HFF-Myc (cell line): ENCODE measurements around the gene HSD17B14.

Experiments used
- DNase-seq: peaks from one replicate; pipeline ENCODE4 v3.0.0-alpha.2; 2011; ENCODE audit warnings: low read depth; ENCODE audit errors: extremely low read depth
- H3K4me3 ChIP-seq: replicated peaks from 2 replicates; pipeline ENCODE4 v1.5.1; 2011; ENCODE audit warnings: low read depth, mild to moderate bottlenecking, control low read depth, low read length
- TF ChIP-seq, protein P1 (sequence below): IDR thresholded peaks from 2 replicates; pipeline ENCODE4 v1.5.1; 2012; ENCODE audit warnings: mild to moderate bottlenecking, low read depth, low read length, control low read depth; ENCODE audit errors: missing control alignments

The HSD17B14 gene

DNA sequence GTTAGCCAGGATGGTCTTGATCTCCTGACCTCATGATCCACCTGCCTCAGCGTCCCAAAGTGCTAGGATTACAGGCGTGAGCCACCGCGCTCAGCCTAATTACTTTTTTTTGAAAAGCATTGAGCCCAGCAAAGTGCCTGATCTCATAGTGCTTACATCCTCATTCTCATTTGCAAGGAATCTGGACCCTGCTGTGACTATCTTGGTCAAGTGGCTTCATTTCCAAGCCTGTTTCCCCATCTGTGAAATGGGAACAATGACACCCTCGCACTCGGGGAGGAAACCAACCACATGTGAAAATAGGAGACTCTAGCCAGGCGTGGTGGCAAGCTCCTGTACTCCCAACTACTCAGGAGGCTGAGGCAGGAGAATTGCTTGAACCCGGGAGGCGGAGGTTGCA is 33.8 kb upstream of the HSD17B14 start:
- no peak for DNase-seq
- H3K4me3 ChIP-seq: no peak overlapping the region
- TF ChIP-seq, protein P1, sequence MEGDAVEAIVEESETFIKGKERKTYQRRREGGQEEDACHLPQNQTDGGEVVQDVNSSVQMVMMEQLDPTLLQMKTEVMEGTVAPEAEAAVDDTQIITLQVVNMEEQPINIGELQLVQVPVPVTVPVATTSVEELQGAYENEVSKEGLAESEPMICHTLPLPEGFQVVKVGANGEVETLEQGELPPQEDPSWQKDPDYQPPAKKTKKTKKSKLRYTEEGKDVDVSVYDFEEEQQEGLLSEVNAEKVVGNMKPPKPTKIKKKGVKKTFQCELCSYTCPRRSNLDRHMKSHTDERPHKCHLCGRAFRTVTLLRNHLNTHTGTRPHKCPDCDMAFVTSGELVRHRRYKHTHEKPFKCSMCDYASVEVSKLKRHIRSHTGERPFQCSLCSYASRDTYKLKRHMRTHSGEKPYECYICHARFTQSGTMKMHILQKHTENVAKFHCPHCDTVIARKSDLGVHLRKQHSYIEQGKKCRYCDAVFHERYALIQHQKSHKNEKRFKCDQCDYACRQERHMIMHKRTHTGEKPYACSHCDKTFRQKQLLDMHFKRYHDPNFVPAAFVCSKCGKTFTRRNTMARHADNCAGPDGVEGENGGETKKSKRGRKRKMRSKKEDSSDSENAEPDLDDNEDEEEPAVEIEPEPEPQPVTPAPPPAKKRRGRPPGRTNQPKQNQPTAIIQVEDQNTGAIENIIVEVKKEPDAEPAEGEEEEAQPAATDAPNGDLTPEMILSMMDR: no peak

DNA sequence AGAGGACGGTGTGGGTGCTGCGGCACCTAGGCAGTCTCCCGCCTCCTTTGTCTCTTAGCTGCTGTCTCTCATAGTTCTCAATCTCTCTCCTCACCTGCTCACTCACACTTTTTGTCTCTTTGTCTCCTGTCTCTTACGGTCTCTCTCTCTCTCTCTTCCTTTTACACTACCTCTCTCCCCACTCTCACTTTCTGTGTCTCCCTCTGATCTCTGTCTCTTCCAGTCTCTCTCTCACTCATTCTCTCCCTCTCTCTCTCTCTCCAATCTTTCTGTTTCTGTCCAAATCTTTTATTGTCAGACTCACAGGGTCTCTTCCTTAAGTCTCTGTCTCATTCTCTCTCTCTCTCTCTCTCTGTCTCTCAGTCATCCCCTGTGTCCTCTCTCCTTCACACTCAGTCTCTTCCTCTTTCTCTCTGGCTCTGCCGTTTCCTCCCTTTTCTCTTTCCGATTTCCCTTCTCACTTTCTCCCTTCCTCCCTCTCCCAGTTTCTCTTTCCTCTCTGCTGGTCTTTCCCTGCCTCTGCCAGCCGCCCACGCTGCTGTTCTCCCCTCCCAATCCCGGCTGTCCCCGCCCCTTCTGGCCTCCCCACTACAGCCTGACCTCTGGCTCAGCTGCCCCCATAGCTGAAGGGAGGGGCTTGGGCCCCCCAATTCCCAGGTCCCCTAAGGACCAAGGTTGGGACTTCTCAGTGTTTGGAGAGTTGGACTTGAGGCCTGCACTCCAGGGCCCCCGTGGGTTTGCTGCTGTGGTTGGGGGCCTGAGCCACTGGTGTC is 32.0 kb upstream of the HSD17B14 start, which contains the start of gene PLEKHA4:
Gene PLEKHA4, minus strand, starts transcription at position 504 of the 773 bp plus-strand sequence. CDS start 997 bp downstream, outside the sequence.
- DNase-seq: no peak
- H3K4me3 ChIP-seq: peak within 1 kb of the TSS; percentile 53
- TF ChIP-seq, protein P1: no peak

GRCh38 chr19:48867746-48868113 is 31.4 kb upstream of the HSD17B14 start:
- DNase-seq: no peak
- TF ChIP-seq, protein P1: no peak
- H3K4me3 ChIP-seq: peak overlapping the region; percentile 53

DNA sequence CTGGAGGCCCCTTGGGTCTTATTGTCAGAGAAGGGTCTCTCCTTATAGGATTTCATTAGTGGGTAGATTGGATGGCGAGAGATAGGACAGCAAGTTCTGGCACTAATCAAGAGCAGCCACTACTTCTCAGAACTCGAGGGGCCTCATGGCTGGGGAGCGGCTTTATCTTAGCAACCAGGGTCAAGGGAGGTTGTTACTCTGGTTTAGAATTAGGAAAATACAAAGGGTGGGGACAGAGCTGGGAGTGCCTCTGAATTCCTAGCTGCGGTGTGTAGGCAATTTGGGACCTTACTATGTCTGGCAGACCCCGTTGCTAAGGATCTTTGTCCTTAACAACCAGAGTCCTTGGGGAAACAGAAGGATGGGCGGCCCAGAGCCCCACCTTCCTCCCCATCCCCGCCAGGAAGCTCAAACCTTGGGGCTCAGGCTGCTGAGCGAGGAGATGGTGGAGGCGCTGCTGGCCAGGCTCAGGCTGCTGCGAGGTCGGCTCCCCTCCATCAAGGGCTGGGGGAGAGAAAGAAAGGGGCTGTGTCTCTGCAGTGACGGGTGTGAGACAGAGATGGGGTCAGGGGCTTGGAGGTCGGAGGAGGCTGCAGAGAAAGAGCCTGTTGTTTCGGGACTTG is 30.9 kb upstream of the HSD17B14 start:
- no peak for DNase-seq
- peak overlapping the region; percentile 53 for H3K4me3 ChIP-seq
- TF ChIP-seq, protein P1: no peak

DNA sequence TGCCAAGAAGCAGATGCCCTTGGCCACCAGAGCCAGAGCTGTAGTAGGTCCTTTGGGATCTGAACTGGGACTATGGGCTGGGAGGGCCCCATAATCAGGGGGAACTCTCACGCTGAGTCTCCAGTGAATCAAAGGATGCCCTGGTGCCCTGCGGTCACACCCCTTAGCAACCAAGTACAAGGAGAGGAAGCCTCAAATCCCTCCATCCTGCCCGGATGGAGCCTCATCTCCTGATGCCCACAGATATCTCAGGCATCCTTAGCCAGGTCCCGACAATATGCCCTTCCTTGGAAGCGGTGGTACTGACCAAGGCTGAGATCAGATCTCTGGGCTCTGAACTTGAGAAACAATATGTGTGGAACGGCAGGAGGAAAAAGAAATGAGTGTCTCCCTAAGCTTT is 30.4 kb upstream of the HSD17B14 start:
- peak overlapping the region; percentile 53 for H3K4me3 ChIP-seq
- no peak for DNase-seq
- TF ChIP-seq, protein P1: no peak

DNA sequence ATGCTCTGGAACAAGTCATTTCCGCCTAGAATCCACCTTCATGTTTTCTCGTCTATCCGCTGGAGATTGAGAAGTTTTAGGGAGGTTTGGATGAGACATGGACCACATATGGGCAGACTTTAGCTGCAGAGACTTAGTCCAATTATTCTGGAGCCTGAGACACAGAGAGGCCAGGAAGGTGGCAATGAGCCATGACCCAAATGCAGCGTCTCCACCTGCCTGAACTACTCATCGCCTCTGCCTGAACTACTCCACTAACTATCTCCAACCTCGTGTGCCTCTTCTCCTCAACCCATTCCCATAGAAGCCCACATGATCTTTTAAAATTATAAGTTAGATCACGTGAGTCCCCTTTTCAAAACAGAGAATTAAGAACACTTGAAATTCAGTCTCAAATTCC is 26.5 kb upstream of the HSD17B14 start:
- TF ChIP-seq, protein P1: no peak
- H3K4me3 ChIP-seq: no peak overlapping the region
- DNase-seq: no peak
